AG08395 (cell line): ENCODE measurements around the gene ADCY2.
"Not testable (repeated sequence)": the region's sequence is repeated elsewhere in the genome, so short reads cannot be mapped to it uniquely, and the experiment has no call there.

Experiments
- DNase-seq: peaks from one replicate; pipeline ENCODE4 v3.0.0; 2012; ENCODE audit warnings: mixed read lengths, low spot score

The ADCY2 gene

GRCh38 chr5:7395432-7395946 lies 449 bp upstream of the ADCY2 start:
- DNase-seq: no peak

GRCh38 chr5:7396713-7397454 lies 946 bp downstream of the ADCY2 start:
- DNase-seq: no peak

- no peak for DNase-seq
These were observed 2.0 kb downstream of the ADCY2 start for GRCh38 chr5:7397937-7398336.

GRCh38 chr5:7398596-7399280 lies 2.8 kb downstream of the ADCY2 start:
- no peak for DNase-seq

- no peak for DNase-seq
These were observed 9.3 kb downstream of the ADCY2 start for GRCh38 chr5:7405277-7405676.

- DNase-seq: no peak
These were observed 15.1 kb downstream of the ADCY2 start for GRCh38 chr5:7410936-7411511.

GRCh38 chr5:7412409-7412808 lies 16.5 kb downstream of the ADCY2 start:
- no peak for DNase-seq

GRCh38 chr5:7415123-7415522 lies 19.2 kb downstream of the ADCY2 start:
- no peak for DNase-seq

GRCh38 chr5:7415587-7416535 lies 19.9 kb downstream of the ADCY2 start:
- DNase-seq: no peak

- no peak for DNase-seq
These were observed 22.3 kb downstream of the ADCY2 start for GRCh38 chr5:7418276-7418675.

GRCh38 chr5:7419367-7419766 lies 23.4 kb downstream of the ADCY2 start:
- no peak for DNase-seq

- no peak for DNase-seq
These were observed 23.9 kb downstream of the ADCY2 start for GRCh38 chr5:7419846-7420245.

GRCh38 chr5:7420510-7421280 lies 24.8 kb downstream of the ADCY2 start:
- DNase-seq: no peak

- no peak for DNase-seq
These were observed 26.6 kb downstream of the ADCY2 start for GRCh38 chr5:7422316-7423106.

- DNase-seq: not testable (repeated sequence)
These were observed 27.3 kb downstream of the ADCY2 start for GRCh38 chr5:7423231-7423630.

GRCh38 chr5:7425830-7426229 lies 29.9 kb downstream of the ADCY2 start:
- no peak for DNase-seq

GRCh38 chr5:7426284-7426683 lies 30.3 kb downstream of the ADCY2 start:
- no peak for DNase-seq

- no peak for DNase-seq
These were observed 39.0 kb downstream of the ADCY2 start for GRCh38 chr5:7434914-7435313.

GRCh38 chr5:7435503-7435902 lies 39.6 kb downstream of the ADCY2 start:
- no peak for DNase-seq

- DNase-seq: no peak
These were observed 40.6 kb downstream of the ADCY2 start for GRCh38 chr5:7436521-7436920.
